HFF-Myc (cell line): ENCODE measurements around the gene GLOD4.

ENCODE experiments used
- DNase-seq: peaks from one replicate; pipeline ENCODE4 v3.0.0-alpha.2; 2011; ENCODE audit warnings: low read depth; ENCODE audit errors: extremely low read depth
- H3K4me3 ChIP-seq: replicated peaks from 2 replicates; pipeline ENCODE4 v1.5.1; 2011; ENCODE audit warnings: low read depth, mild to moderate bottlenecking, control low read depth, low read length
- TF ChIP-seq, protein P1 (sequence below): IDR thresholded peaks from 2 replicates; pipeline ENCODE4 v1.5.1; 2012; ENCODE audit warnings: mild to moderate bottlenecking, low read depth, low read length, control low read depth; ENCODE audit errors: missing control alignments

GLOD4 gene

DNA sequence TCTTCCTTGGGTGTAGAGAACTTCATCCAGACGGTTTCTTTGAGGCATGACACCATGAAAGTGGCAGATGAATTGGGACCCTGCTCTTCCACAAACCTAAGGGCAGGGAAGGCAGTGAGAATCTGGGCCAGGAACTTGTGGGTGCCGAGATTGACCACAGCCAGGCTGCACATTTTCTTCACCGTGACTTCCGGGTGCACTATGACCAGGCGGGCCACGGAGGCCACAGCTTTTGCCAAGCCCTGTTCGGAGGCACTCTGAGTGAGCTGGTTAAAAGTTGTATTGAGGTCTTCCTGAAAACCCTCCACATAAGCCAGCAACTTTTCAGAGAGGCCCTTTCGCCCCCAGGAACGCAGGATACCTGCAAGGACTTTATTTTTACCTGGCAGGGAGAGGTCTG, 35.9 kb downstream of the GLOD4 start:
- TF ChIP-seq, protein P1, sequence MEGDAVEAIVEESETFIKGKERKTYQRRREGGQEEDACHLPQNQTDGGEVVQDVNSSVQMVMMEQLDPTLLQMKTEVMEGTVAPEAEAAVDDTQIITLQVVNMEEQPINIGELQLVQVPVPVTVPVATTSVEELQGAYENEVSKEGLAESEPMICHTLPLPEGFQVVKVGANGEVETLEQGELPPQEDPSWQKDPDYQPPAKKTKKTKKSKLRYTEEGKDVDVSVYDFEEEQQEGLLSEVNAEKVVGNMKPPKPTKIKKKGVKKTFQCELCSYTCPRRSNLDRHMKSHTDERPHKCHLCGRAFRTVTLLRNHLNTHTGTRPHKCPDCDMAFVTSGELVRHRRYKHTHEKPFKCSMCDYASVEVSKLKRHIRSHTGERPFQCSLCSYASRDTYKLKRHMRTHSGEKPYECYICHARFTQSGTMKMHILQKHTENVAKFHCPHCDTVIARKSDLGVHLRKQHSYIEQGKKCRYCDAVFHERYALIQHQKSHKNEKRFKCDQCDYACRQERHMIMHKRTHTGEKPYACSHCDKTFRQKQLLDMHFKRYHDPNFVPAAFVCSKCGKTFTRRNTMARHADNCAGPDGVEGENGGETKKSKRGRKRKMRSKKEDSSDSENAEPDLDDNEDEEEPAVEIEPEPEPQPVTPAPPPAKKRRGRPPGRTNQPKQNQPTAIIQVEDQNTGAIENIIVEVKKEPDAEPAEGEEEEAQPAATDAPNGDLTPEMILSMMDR, result no peak
- H3K4me3 ChIP-seq, result no peak overlapping the region
- no peak for DNase-seq

DNA sequence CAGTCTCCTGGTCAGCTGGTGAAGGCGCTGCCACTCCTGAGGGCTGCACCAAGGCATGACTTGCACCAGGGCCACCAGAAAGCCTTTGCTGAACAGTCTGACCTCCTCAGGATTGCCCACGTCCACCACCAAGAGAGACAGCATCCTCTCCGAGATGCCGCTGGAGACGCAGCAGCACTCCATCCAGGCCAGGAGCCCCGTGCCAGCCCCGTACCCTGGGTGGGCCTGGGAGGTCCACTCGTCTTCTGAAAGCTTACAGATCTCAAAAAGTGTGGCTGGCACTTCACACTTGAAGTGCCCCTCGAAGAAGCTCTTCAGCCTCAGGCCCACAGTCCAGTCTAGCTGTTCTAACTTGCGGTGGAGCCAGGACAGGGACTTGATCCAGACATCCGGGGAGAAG, 36.7 kb downstream of the GLOD4 start:
- TF ChIP-seq, protein P1, result no peak
- no peak overlapping the region for H3K4me3 ChIP-seq
- no peak for DNase-seq

DNA sequence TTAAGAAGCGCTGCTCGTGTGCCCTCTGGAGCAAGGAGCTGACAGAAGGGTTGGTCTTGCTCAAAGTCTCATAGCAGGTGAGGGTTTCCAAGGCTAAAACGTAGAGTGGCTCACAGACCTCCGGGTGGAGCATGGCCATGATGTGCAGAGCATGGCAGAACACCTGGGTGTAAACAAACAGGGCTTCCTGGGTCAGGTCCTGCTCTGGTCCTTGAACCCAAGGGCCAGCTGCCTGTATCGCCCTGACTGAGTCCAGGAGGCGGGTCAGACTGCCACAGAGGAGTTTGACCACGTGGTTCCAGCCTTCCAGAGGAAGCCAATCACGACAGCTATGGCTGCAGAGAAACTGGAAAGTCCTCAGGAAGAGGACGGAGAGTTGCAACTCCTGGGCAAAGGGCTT, 37.1 kb downstream of the GLOD4 start:
- no peak overlapping the region for H3K4me3 ChIP-seq
- TF ChIP-seq, protein P1, result no peak
- no peak for DNase-seq

DNA sequence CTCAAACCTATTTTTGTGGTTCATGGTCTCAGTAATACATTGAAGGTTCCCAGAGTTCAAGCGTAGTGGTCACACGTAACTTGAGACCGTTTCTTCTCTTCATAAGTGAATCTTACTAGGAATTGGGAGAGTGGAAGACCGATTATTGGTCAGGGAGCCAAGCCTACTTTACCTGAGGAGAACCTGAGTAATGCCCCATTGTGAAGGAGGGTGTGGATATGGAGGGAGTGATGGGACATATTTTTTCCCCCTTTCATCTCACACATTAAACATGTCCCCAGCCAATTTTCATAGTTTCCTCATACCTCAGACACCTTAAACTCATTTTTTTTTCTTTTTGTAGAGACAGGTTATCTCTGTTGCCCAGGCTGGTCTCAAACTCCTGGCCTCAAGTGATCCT, 38.9 kb downstream of the GLOD4 start:
- TF ChIP-seq, protein P1, result no peak
- no peak for DNase-seq
- H3K4me3 ChIP-seq, result no peak overlapping the region

DNA sequence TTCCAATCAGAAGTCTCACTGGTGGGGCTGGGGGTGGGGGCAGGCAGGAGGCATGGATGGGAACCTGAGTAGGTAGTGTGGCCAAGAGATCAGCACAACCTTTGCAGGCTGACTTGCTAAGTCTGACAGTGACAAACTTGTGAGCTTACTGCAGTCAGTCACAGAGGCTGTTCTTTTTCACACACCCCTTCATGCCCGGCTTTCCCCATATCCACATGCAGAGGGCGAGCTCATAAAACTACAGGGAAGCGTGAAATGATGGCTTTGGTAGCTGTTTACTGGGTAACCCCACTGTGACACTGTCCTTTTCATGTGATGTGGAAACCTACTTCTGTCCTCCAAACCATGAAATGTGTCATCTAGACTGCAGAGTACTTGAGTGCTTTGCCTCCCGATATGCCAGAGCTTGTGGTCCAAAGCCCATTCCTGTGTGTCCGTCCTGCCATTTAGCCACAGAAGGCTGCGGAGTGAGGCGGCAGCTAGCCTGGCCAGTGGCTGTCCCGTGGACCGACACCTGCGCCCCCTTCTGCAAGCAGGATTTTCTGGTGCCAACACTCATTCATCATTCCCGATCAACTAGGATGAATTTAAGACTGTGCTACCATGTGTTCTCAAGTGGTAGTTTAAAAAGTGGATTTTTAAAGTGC, 39.8 kb downstream of the GLOD4 start:
- TF ChIP-seq, protein P1, result no peak
- DNase-seq, result no peak

DNA sequence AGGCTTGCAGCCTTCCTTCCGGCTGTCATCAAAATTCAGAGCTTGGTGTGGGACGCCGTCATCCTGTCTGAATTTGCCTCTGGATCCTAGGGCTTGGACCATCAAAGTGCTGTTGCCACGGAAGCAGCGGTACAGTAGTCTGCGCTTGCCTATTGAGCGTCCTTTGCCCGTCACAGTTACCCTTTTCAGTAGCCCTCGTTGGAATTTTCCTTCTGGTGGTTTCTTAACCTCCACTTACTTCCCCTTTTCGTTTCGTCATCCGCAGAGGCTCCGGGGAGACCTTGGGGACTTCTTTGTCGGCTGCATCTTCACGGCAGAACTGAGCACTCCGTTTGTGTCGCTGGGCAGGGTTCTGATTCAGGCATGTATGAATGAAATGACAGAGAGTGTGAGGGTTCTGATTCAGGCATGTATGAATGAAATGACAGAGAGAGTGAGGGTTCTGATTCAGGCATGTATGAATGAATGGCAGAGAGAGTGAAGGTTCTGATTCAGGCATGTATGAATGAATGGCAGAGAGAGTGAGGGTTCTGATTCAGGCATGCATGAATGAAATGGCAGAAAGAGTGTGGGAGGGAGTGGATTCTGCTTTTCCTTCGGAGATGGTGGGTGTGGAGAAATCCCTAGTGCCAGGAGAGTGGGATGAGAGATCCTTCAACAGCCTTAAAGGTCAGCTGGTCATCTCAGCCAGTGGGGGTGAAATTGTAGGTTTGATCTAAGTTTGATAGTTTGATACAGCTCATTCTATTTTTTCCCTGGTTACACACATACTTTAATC, 41.7 kb downstream of the GLOD4 start:
- DNase-seq, result no peak
- H3K4me3 ChIP-seq, result no peak overlapping the region
- TF ChIP-seq, protein P1, result no peak

More for the DNA sequence above, 39.8 kb downstream of the GLOD4 start:
- no peak overlapping the region for H3K4me3 ChIP-seq
